Bronchial epithelial cell (primary cell): ENCODE data around the gene GFRA1. TPM values are rescaled to one million over a fixed set of nuclear protein-coding genes. Genes with fewer than 3 reads are reported as not detected.

ENCODE experiments used
- DNase-seq: peaks from one replicate; pipeline ENCODE4 v3.0.0-alpha.2; 2010; ENCODE audit warnings: low read depth
- FAIRE-seq: peaks from 2 replicates; lab custom pipeline; 2011; peaks lifted over from hg19 to GRCh38; lab: Jason Lieb, UNC
- H3K27me3 ChIP-seq: 2 replicates; pipeline ENCODE4 v1.5.1; 2011; ENCODE audit warnings: low read length; ENCODE audit not compliant: control insufficient read depth, insufficient read depth
- H3K36me3 ChIP-seq: 2 replicates; pipeline ENCODE4 v1.5.1; 2011; ENCODE audit warnings: low read length; ENCODE audit not compliant: control insufficient read depth, insufficient read depth
- H3K4me3 ChIP-seq: 2 replicates; pipeline ENCODE4 v1.5.1; 2011; ENCODE audit warnings: mild to moderate bottlenecking, low read depth, low read length, control low read depth
- CTCF ChIP-seq: IDR thresholded peaks from 2 replicates; pipeline ENCODE4 v1.5.1; 2011; ENCODE audit warnings: mild to moderate bottlenecking, moderate library complexity, low read length, control low read depth, inconsistent platforms; ENCODE audit not compliant: insufficient read depth, severe bottlenecking
- total RNA-seq: library from RNA; depleted of rRNA; stranded (reverse); fragments of >200 nt; gene quantifications from 2 replicates; pipeline ENCODE4 v1.2.1, GENCODE V29; 2014

Gene GFRA1
- total RNA-seq, 1 donor from 2014 or later: under 0.01 TPM

DNA sequence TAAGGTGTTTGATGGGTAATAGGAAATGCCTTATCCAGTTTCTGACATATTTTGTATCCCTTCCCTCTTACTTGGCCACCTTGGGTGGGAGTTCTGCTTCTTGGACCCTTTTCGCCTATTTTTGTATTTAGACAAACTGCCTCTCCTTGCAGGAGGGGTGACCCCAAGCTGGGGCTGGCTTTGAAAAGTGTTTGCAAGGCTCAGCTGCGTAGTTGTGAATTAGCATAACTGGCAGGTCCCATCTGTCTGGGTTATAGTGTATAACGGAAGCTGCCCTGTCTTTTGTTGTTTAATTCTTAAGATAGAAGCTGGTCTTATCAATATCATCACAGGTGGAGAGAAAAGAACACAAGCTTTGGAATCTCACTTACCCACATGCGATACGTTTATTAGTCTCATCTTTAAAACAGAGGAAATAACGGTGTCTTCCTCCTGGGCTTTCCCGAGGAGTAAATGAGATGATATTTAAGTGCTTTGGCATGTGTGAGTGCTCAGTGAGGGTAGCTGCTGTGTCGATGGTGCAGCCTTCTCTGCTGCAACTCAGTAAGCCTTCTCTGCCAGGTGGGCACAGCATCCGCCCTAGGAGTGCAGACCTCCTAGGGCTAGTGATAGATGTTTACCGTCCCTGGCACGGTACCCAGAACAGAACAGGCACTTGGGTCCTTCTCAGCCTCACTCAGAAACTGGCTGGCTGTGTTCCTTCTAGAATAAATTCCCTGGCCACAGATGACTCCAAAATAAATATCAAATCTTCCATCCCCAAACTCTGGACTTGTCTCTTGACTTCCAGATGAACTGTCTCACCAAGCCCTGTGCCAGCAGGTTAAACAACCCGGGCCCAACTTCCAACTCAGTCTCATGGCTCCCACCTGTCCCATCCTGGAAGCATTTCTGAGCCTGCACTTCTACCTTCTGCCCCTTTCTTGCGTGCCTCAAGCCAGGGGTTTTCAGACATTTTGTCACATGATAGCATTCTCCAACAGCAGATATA is 227.3 kb downstream of the GFRA1 start:
- Histone ChIP-seq H3K4me3 (no peak overlapping the region), H3K27me3 (no peaks in the 10 kb centered on the region), H3K36me3 (no peaks in the 10 kb centered on the region)
- DNase-seq (no peak), FAIRE-seq (peak; percentile 64)
- TF ChIP-seq CTCF: no peak

GRCh38 chr10:116044801-116045248 is 228.2 kb downstream of the GFRA1 start:
- no peak for TF ChIP-seq CTCF
- FAIRE-seq (no peak), DNase-seq (no peak)
- Histone ChIP-seq H3K27me3 (no peaks in the 10 kb centered on the region), H3K4me3 (no peak overlapping the region), H3K36me3 (no peaks in the 10 kb centered on the region)

GRCh38 chr10:116043861-116044260 is 229.1 kb downstream of the GFRA1 start:
- DNase-seq (no peak), FAIRE-seq (no peak)
- H3K36me3 ChIP-seq: no peaks in the 10 kb centered on the region
- TF ChIP-seq CTCF: no peak
- no peaks in the 10 kb centered on the region for H3K27me3 ChIP-seq
- H3K4me3 ChIP-seq: no peak overlapping the region

DNA sequence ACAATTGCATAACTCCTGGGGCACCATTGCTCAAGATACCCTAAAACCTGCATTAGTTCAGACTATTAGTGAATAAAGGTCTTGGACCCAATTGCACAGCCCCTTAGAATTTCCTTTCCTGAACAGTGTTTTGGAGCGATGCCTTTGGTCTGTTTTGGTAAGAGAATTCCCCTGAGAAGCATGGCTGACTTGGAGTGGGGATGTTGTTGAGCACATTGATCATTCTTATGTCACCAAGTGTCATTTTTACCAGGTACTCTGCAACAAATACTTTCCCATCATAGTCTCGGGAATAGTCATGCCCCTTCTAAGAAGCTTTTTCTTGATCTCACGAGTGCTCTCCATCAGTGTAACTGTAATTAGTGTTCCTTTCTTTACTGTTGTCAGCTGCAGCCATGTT is 229.7 kb downstream of the GFRA1 start:
- no peak for DNase-seq
- H3K36me3 ChIP-seq: no peaks in the 10 kb centered on the region
- no peak for TF ChIP-seq CTCF
- no peak for FAIRE-seq
- H3K4me3 ChIP-seq: no peak overlapping the region
- H3K27me3 ChIP-seq: no peaks in the 10 kb centered on the region

DNA sequence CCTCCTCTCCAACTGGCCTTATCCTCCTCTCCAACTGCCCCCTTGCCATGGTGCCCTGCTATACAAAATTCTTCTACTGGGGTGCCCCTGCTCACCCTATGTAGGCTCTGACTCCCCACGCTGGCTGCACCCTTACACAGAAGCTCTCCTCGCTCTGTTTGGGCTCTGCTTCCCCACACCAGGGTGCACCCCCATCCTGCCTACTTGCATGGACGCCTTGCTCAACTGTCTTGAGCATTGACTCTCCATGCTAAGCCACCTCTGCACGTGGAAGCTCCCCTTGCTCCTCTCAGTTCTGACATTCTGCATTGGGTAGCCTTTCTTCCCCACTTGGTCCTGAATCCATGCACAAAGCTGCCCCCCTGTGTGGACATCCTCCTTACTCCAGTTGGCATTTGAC is 231.1 kb downstream of the GFRA1 start:
- no peak for FAIRE-seq

More for the DNA sequence above, 231.1 kb downstream of the GFRA1 start:
- H3K36me3 ChIP-seq: no peaks in the 10 kb centered on the region
- no peak for DNase-seq
- H3K4me3 ChIP-seq: no peak overlapping the region
- no peaks in the 10 kb centered on the region for H3K27me3 ChIP-seq
- TF ChIP-seq CTCF: no peak
